OCI-LY1 (cell line): ENCODE measurements around the gene MAPK7.

ENCODE experiments used
- H2AFZ ChIP-seq: fragments of 200-600 bp; sonication (generic), shearing (Covaris generic); 2 replicates; pipeline ENCODE4 v1.6.0; 2014; ENCODE audit warnings: antibody characterized with exemption, mild to moderate bottlenecking, low read length
- H3F3A ChIP-seq: fragments of 200-600 bp; sonication (generic), shearing (Covaris generic); 2 replicates; pipeline ENCODE4 v1.6.0; 2014; ENCODE audit warnings: mild to moderate bottlenecking, antibody characterized with exemption, low read length, moderate library complexity; ENCODE audit not compliant: insufficient read depth
- H3K27ac ChIP-seq: fragments of 200-600 bp; sonication (generic); 2 replicates; pipeline ENCODE4 v1.5.1; 2014; ENCODE audit warnings: low read length, mixed run types, mild to moderate bottlenecking, low read depth; ENCODE audit not compliant: poor library complexity, severe bottlenecking
- H3K27me3 ChIP-seq: fragments of 200-600 bp; sonication (generic); 2 replicates; pipeline ENCODE4 v1.6.0; 2014; ENCODE audit warnings: antibody characterized with exemption, mild to moderate bottlenecking, low read length, moderate library complexity; ENCODE audit not compliant: insufficient read depth
- H3K36me3 ChIP-seq: fragments of 200-600 bp; sonication (generic); 2 replicates; pipeline ENCODE4 v1.6.1; 2014; ENCODE audit warnings: mild to moderate bottlenecking, antibody characterized with exemption, low read length, moderate library complexity, mixed read lengths; ENCODE audit not compliant: insufficient read depth
- H3K4me1 ChIP-seq: fragments of 200-600 bp; sonication (generic); 2 replicates; pipeline ENCODE4 v1.5.1; 2014; ENCODE audit warnings: mild to moderate bottlenecking, low read length, moderate library complexity; ENCODE audit not compliant: insufficient read depth, severe bottlenecking
- H3K4me2 ChIP-seq: fragments of 200-600 bp; sonication (generic), shearing (Covaris generic); 2 replicates; pipeline ENCODE4 v1.6.1; 2014; ENCODE audit warnings: low read length
- H3K4me3 ChIP-seq: fragments of 200-600 bp; sonication (generic); 2 replicates; pipeline ENCODE4 v1.5.1; 2014; ENCODE audit warnings: low read length, low read depth, mild to moderate bottlenecking, mixed read lengths; ENCODE audit not compliant: poor library complexity, severe bottlenecking
- H3K79me2 ChIP-seq: fragments of 200-600 bp; shearing (Covaris generic); 2 replicates; pipeline ENCODE4 v1.6.1; 2016; ENCODE audit warnings: mixed run types, low read length, mixed read lengths; ENCODE audit not compliant: insufficient read depth
- H3K9ac ChIP-seq: fragments of 200-600 bp; sonication (generic), shearing (Covaris generic); 2 replicates; pipeline ENCODE4 v1.6.1; 2014; ENCODE audit warnings: mild to moderate bottlenecking, low read length, mixed read lengths
- H3K9me2 ChIP-seq: fragments of 200-600 bp; sonication (generic), shearing (Covaris generic); 2 replicates; pipeline ENCODE4 v1.6.1; 2014; ENCODE audit warnings: low read depth, mild to moderate bottlenecking, low read length, mixed read lengths
- H3K9me3 ChIP-seq: fragments of 200-600 bp; shearing (Covaris generic); 2 replicates; pipeline ENCODE4 v1.6.1; 2014; ENCODE audit warnings: low read length, mixed read lengths
- H4K20me1 ChIP-seq: fragments of 200-600 bp; sonication (generic), shearing (Covaris generic); 2 replicates; pipeline ENCODE4 v1.6.0; 2016; ENCODE audit warnings: mild to moderate bottlenecking, low read length; ENCODE audit not compliant: insufficient read depth
- CTCF ChIP-seq: fragments of 200-600 bp; sonication (generic), shearing (Covaris generic); IDR thresholded peaks from 2 replicates; pipeline ENCODE4 v1.5.1; 2017; ENCODE audit warnings: mild to moderate bottlenecking, antibody characterized with exemption, low read length, moderate library complexity, mixed read lengths
- EZH2 ChIP-seq: fragments of 200-600 bp; sonication (generic), shearing (Covaris generic); IDR thresholded peaks from 2 replicates; pipeline ENCODE4 v1.8.0; 2017; ENCODE audit warnings: borderline replicate concordance, mixed run types, mild to moderate bottlenecking, antibody characterized with exemption, low read length, moderate library complexity, mixed read lengths

The MAPK7 gene

GRCh38 chr17:19345486-19346350 is 32.6 kb upstream of the MAPK7 start:
- no peaks in the 10 kb centered on the region for H3K9me3 ChIP-seq
- no peaks in the 10 kb centered on the region for H3K9me2 ChIP-seq
- H2AFZ ChIP-seq = no peak overlapping the region
- no peak overlapping the region for H3K4me3 ChIP-seq
- H3K4me2 ChIP-seq = no peak overlapping the region
- H3K27ac ChIP-seq = no peak overlapping the region
- TF ChIP-seq EZH2 (no peak), CTCF (no peak)
- no peaks in the 10 kb centered on the region for H3K36me3 ChIP-seq
- no peaks in the 10 kb centered on the region for H3F3A ChIP-seq
- no peaks in the 10 kb centered on the region for H3K79me2 ChIP-seq
- H4K20me1 ChIP-seq = no peaks in the 10 kb centered on the region
- H3K9ac ChIP-seq = no peak overlapping the region
- H3K4me1 ChIP-seq = peaks cover 9% of the 10 kb centered on the region
- H3K27me3 ChIP-seq = no peaks in the 10 kb centered on the region

GRCh38 chr17:19346351-19347255 is 31.7 kb upstream of the MAPK7 start:
- Histone ChIP-seq H3K27ac (no peak overlapping the region), H2AFZ (no peak overlapping the region)

More at GRCh38 chr17:19346351-19347255, 31.7 kb upstream of the MAPK7 start:
- Histone ChIP-seq H3K27me3 (no peaks in the 10 kb centered on the region), H3K9me2 (no peaks in the 10 kb centered on the region), H3K9ac (no peak overlapping the region), H3F3A (no peaks in the 10 kb centered on the region), H3K79me2 (no peaks in the 10 kb centered on the region), H3K9me3 (no peaks in the 10 kb centered on the region), H4K20me1 (no peaks in the 10 kb centered on the region), H3K4me2 (no peak overlapping the region), H3K4me3 (no peak overlapping the region), H3K36me3 (no peaks in the 10 kb centered on the region), H3K4me1 (peaks cover 9% of the 10 kb centered on the region)
- TF ChIP-seq EZH2 = no peak
- no peak for TF ChIP-seq CTCF
